ENCODE measurements around the gene NFATC4. TPM values are rescaled to one million over a fixed set of nuclear protein-coding genes. Genes with fewer than 3 reads are reported as not detected.
A peak's percentile ranks its signal among the peaks of the same experiment; 100 is the strongest.
"Not testable (repeated sequence)": the region's sequence is repeated elsewhere in the genome, so short reads cannot be mapped to it uniquely, and the experiment has no call there.

NFATC4 gene
- total RNA-seq, 2 donors from 2014 or later: 24.8 to 34.1 TPM

DNA sequence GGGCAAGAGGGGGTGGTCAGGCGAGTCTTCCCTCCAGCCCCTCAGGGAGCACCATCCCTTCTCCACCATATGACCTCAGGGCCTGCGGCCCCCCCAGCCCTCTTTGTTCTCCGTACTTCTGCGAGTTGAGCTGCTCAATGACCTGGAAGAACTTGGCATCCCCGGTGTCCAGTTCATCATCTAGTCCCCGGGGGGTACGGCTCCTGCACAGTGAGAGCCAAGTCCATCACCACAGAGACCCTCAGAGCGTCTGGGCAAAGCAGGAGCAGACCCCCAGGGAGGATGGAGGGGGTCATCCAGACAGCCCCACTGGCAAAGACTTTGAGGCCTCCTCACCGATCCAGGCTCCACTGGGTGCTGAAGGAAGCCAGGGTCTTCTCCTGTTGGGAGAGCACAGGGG, 42.0 kb upstream of the NFATC4 start:
- Histone ChIP-seq H3K27me3 (ENCODE audit: control insufficient read depth, insufficient read depth, low read length, poor library complexity, severe bottlenecking) (peaks cover 20% of the 10 kb centered on the region), H3K9ac (ENCODE audit: extremely low read depth, low read length, poor library complexity, severe bottlenecking) (no peak overlapping the region), H3K27ac (ENCODE audit: low read depth, low read length) (no peak overlapping the region), H3K9me3 (ENCODE audit: control insufficient read depth, low read length) (no peaks in the 10 kb centered on the region), H3K4me1 (ENCODE audit: control insufficient read depth, insufficient read depth, low read length) (no peaks in the 10 kb centered on the region), H3K4me3 (ENCODE audit: low read length) (no peak overlapping the region), H3K36me3 (ENCODE audit: control insufficient read depth, insufficient read depth, low read length) (no peaks in the 10 kb centered on the region)
- Mint-ChIP-seq H3K4me1 (peaks cover 2% of the 10 kb centered on the region), H3K27me3 (ENCODE audit: insufficient read depth) (peaks cover 71% of the 10 kb centered on the region), H3K9me3 (no peaks in the 10 kb centered on the region), H3K36me3 (ENCODE audit: low read depth) (no peaks in the 10 kb centered on the region), H3K4me3 (no peak overlapping the region), H3K27ac (no peak overlapping the region)
- TF ChIP-seq, protein P1, sequence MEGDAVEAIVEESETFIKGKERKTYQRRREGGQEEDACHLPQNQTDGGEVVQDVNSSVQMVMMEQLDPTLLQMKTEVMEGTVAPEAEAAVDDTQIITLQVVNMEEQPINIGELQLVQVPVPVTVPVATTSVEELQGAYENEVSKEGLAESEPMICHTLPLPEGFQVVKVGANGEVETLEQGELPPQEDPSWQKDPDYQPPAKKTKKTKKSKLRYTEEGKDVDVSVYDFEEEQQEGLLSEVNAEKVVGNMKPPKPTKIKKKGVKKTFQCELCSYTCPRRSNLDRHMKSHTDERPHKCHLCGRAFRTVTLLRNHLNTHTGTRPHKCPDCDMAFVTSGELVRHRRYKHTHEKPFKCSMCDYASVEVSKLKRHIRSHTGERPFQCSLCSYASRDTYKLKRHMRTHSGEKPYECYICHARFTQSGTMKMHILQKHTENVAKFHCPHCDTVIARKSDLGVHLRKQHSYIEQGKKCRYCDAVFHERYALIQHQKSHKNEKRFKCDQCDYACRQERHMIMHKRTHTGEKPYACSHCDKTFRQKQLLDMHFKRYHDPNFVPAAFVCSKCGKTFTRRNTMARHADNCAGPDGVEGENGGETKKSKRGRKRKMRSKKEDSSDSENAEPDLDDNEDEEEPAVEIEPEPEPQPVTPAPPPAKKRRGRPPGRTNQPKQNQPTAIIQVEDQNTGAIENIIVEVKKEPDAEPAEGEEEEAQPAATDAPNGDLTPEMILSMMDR (conservative IDR thresholded peaks at IDR 0.05): no peak
- DNase-seq: no peak
- WGBS, 2 experiments (ENCODE audit: insufficient coverage in 1 of 2, insufficient read length in 1 of 2): 81 to 91% methylated on average over 6 to 9 of the region's 9 CpGs

DNA sequence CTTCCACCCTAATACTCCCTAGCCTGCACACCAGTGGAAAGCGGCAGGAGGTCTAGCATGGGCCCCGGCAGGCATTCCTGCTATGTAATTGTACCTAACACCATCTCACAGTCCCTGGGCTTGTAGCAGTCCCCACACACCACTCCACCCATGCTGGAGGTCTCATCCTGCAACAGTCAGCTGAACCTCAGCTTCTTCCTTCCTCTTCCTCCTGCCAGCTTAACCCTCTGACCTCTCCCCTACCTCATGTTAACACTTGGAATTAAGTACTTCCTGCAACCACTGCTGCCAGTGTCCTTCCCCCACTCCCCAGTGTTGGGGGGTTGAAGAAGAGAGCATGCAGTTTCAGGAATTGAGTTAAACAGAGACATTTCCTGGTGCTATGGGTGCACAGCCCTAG, 40.7 kb upstream of the NFATC4 start:
- H3K4me3 ChIP-seq (ENCODE audit: low read length): no peak overlapping the region
- no peak overlapping the region for H3K4me3 Mint-ChIP-seq
- TF ChIP-seq, protein P1 (conservative IDR thresholded peaks at IDR 0.05): no peak
- peaks cover 78% of the 10 kb centered on the region for H3K27me3 Mint-ChIP-seq (ENCODE audit: insufficient read depth)
- no peak overlapping the region for H3K27ac ChIP-seq (ENCODE audit: low read depth, low read length)
- H3K36me3 ChIP-seq (ENCODE audit: control insufficient read depth, insufficient read depth, low read length): no peaks in the 10 kb centered on the region
- H3K9ac ChIP-seq (ENCODE audit: extremely low read depth, low read length, poor library complexity, severe bottlenecking): no peak overlapping the region
- H3K9me3 ChIP-seq (ENCODE audit: control insufficient read depth, low read length): no peaks in the 10 kb centered on the region
- 91 to 100% methylated on average over 2 of the region's 2 CpGs for WGBS, 2 experiments (ENCODE audit: insufficient coverage in 1 of 2, insufficient read length in 1 of 2)
- peaks cover 33% of the 10 kb centered on the region for H3K27me3 ChIP-seq (ENCODE audit: control insufficient read depth, insufficient read depth, low read length, poor library complexity, severe bottlenecking)
- peaks cover 4% of the 10 kb centered on the region for H3K4me1 Mint-ChIP-seq
- H3K9me3 Mint-ChIP-seq: no peaks in the 10 kb centered on the region
- H3K4me1 ChIP-seq (ENCODE audit: control insufficient read depth, insufficient read depth, low read length): no peaks in the 10 kb centered on the region
- H3K27ac Mint-ChIP-seq: no peak overlapping the region
- no peak for DNase-seq
- no peaks in the 10 kb centered on the region for H3K36me3 Mint-ChIP-seq (ENCODE audit: low read depth)

DNA sequence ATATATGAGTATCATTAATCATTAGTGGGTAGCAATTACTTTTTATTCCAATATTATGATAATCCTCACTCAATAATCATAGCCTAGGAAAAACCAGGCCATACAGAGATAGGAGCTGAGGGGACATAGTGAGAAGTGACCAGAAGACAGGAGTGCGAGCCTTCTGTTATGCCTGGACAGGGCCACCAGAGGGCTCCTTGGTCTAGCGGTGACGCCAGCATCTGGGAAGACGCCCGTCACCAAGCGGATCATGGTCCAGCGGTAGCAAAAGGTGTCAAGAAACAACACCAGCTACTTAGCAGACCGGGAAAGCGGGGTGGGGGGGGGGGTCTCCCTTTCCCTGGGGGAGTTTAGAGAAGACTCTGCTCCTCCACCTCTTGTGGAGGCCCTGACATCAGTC, 40.1 kb upstream of the NFATC4 start:
- not testable (repeated sequence) for H3K4me1 Mint-ChIP-seq; H3K36me3 Mint-ChIP-seq (ENCODE audit: low read depth)

More for the DNA sequence above, 40.1 kb upstream of the NFATC4 start:
- DNase-seq: peak; percentile 72
- not testable (repeated sequence) for H3K4me3 Mint-ChIP-seq; H3K27ac Mint-ChIP-seq; H3K9ac ChIP-seq (ENCODE audit: extremely low read depth, low read length, poor library complexity, severe bottlenecking); H3K4me1 ChIP-seq (ENCODE audit: control insufficient read depth, insufficient read depth, low read length); H3K27ac ChIP-seq (ENCODE audit: low read depth, low read length); H3K9me3 Mint-ChIP-seq; H3K4me3 ChIP-seq (ENCODE audit: low read length); H3K9me3 ChIP-seq (ENCODE audit: control insufficient read depth, low read length); H3K36me3 ChIP-seq (ENCODE audit: control insufficient read depth, insufficient read depth, low read length)
- H3K27me3 ChIP-seq (ENCODE audit: control insufficient read depth, insufficient read depth, low read length, poor library complexity, severe bottlenecking): peaks cover 39% of the 10 kb centered on the region
- TF ChIP-seq, protein P1 (conservative IDR thresholded peaks at IDR 0.05): peak; percentile 77
- peaks cover 81% of the 10 kb centered on the region for H3K27me3 Mint-ChIP-seq (ENCODE audit: insufficient read depth)
- whole genome bisulfite sequencing, 2 experiments (ENCODE audit: insufficient coverage in 1 of 2, insufficient read length in 1 of 2): 0 to 13% methylated on average over 1 to 9 of the region's 9 CpGs
